HG03135 (cell line): Measurements from ENCODE around the gene ZNF638.

ENCODE experiments used
- ATAC-seq: cut with Tn5 transposase; IDR thresholded peaks from one replicate; pipeline ENCODE4 v1.9.1; 2021; ENCODE audit warnings: mild to moderate bottlenecking, moderate library complexity; ENCODE audit not compliant: unreplicated experiment

ZNF638 gene

DNA sequence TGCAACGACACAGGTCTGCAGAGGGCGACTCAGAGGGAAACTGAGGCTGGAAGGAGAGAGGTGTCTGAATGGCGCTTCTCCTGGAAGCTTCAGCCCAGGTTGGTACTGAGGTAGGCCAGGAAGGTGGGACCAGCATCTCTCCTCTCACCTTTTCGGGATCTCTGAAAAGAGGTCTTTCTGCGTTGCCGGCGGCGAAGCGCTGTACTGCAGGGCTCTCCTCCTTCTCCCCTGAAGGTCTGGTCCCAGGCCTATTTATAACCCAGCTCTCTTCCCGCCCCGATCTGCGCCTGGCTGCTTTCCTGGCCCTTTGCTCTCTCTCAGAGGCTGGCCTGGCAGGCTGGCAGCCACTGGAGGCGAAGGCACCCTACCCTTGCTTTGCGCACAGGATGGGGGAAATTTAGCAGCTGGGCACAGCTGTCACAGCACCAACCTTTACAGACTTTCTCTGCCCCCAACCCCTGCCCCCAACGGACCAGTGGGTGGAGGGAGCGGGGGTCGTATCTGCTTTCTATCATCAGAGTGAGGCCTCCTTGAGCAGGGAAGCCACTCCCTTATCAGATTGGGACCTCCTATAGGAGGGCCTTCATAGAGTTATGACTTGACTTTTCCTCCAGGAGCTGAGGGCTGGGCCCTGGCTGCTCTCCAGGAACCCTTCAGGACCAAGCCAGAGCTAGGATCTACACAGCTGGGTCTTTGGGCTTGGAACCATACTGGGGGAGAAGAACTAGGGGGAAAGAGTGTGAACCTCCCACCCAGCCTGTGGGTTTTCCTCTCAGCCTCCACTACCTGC is 122.8 kb downstream of the ZNF638 start:
- ATAC-seq = no peak

DNA sequence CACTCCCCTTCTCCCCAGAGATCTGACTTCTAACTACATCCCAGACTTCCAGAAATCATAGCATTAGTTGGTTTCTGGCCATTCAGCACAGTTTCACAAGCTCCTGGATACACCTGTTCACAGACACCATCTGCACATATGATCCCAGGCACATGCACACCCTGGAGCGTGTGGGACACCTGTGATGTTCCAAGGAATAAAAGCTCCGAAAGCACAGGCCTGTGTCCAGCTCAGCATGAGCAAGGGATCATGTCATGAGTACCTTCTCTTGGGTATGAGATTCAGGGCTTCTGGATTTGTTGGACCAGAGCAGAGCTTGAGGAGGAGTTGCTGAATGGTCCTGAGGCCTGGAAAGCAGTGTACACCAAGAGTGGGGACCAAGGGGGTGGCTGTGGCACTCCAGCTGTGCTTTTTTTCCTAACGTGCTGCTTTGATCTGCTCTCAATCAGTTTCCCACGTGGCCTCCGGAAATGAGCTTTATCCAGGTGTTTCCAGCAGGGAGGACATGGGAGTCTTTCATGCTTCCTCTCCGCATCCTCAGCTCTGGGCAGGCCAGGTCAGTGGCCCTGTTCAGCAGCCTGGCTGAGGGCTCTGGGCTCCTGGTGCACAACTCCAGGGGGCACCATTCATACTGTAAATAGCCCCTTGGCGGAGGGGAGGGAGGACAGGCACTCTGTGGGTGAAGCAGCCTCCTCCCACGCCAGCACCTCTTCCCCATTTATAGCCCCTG is 123.6 kb downstream of the ZNF638 start:
- no peak for ATAC-seq

DNA sequence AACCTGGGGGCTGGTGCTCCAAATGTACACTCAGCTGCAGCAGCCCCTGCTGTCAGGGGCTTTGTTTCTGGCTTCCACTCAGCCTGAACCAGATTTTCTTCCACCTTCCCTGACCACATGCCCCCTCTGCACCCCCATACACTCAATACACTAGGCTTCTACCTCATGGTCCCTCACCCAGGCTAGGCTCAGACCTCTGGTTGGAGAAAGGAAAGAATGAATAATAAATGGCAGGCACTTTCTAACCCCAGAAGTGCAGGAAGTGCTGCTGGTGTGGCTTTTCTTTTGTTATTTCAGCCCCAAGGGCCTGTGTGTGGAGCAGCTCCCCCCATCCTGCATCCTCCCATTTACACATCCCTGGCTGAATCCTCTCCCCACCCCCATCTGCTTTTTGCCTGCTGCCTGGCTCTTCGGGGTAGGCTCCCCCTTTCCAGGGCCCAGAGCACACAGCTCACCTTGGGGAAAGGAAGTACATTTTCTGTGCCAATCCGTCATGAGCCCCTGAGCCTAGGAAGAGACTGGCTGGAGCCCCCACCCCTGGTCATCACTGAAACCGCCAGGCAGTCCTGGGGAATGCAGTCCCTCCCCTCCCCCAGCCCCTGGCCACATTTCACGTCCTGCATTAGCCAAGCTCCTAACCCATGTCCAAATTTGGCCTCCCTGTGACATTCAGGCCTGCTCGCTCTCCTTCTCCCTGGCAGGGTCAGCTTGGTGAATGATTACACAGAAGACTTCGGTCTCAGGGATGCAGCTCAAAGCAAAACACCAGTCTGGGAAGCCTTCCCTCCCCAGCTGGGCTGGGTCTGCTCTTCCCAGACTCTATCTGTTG is 124.4 kb downstream of the ZNF638 start:
- ATAC-seq = no peak

DNA sequence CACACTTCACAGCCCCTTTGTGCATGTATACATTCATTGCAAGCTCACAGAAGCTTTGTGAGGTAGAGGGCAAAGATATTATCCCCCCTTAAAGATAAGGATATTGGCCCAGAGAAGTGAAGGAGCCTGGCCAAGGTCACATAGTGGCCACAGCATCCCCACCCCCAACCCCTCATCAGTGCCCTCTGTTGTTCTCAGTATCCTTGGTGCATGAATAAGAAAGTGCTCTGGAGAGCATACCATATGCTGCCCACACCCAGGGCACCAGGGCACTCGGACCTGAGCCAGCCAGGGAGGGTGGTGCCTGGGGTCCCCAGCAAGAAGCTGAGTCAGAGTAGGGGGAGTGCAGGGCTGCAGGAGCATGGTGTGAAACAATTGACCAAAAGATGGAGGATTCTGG is 125.0 kb downstream of the ZNF638 start:
- no peak for ATAC-seq

DNA sequence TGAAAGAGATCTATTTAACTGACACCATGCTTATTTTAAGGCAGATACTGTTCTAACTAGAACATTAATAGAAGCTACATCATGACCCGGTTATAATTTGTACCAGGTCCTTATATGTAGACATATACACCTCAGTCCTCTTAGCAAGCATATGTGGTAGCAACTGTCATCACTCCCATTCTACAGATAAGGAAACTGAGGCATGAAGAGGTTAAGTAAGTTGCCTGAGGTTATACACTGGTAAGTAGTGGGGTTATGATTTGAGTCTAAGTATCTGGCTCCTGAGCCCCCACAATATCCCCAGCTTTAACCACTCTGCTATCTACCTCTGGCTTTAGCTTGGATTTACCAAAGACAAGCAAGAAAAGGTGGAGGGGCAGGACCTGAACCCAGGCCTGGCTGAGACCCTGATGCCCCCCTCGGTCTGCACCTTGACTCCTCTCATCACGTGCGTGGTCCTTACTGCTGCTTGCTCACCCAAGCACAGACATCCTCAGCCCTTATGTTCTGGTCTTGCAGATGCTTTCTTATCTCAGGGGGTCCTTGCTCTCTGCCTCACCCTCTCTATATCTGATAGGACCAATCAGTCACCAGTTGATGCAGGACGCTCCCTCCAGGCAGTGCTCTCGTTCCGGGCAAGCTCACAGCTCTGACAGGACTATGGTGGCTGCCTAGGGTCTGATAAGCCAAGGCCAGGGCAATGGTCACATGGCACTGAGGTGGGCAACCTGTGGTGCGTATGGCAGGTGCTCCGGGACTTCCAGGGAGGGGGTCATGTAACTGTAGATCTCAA is 125.7 kb downstream of the ZNF638 start:
- no peak for ATAC-seq

DNA sequence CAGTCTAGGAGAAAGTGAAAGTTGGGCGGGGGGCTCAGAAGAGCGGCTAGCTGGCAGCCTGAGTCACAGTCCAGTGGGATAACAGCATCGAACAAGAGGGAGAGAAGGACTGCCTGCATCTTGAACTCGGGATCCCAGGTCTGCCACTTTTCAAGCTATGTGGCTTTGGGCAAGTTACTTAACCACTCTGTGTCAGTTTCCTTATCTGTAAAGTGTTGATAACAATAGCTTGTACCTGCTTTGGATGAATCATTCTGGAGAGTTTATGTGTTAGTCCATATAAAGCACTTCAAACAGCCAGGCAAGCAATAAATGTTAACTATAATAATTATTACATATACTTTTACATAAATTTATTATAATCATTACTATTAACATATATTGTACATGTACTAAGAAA is 126.3 kb downstream of the ZNF638 start:
- no peak for ATAC-seq

DNA sequence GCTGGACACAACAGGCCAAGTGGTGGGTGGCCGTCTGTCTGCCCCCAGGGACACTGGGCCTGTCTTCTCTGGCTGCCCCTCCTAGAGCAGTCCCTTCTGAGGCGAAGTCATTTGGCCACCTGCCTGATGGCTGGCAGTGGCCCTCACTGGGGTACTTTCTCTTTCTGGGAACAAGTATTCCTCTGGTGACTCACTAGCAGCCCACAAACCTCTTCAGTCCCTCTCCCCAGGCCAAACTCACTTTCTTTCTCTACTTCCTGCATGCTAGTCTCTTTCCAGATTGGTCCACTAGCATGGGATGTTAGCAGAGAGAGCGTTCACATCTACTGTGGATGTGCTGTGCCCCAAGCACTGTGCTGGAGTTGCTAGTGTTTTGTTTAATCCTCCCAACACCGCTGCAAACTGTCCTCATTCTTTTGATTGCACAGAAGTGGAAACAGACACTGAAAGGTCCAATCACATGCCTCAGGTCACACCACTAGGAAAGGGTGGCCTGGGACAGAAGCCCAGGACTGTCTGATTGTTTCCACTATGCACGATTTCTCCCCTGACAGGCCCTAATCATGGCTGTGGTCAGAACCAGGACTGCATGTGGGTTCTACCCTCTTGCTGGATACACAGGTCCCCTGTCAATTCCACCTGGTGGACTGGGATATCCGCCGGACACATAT is 127.0 kb downstream of the ZNF638 start:
- no peak for ATAC-seq

DNA sequence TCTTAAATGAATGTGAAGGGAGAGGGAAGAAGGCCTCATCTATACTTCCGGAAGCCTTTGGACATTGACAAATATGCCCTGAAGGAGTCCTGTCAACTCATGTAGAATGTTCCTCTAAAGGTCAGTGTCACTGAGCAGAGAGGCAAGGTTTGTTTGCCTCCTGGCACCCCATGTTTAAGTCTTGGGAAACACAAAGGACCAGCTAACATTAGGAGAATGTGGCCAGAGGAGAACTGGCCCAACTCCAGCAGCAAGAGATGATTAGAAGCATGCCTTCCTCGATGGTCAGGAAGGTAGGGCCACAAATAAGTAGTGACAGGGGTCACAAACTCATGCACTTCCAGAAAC is 127.5 kb downstream of the ZNF638 start:
- no peak for ATAC-seq

DNA sequence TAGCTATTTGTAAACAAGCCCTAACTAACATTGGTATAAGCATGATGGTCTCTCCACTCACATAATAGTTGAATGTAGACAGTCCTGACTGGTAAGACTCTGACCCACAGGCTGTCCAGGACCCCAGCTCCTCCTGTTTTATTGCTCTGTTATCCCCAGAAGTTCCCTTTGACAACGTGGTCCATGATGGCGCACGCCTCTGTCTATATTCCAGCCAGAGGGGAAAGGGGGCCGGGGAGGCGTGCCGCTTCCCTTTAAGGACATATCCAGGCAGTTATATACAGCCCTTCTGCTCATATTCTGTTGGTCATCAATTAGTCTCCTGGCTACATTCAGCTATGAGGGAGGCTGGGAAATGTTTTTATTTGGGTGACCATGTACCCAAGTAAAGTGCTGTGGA is 128.5 kb downstream of the ZNF638 start:
- no peak for ATAC-seq

DNA sequence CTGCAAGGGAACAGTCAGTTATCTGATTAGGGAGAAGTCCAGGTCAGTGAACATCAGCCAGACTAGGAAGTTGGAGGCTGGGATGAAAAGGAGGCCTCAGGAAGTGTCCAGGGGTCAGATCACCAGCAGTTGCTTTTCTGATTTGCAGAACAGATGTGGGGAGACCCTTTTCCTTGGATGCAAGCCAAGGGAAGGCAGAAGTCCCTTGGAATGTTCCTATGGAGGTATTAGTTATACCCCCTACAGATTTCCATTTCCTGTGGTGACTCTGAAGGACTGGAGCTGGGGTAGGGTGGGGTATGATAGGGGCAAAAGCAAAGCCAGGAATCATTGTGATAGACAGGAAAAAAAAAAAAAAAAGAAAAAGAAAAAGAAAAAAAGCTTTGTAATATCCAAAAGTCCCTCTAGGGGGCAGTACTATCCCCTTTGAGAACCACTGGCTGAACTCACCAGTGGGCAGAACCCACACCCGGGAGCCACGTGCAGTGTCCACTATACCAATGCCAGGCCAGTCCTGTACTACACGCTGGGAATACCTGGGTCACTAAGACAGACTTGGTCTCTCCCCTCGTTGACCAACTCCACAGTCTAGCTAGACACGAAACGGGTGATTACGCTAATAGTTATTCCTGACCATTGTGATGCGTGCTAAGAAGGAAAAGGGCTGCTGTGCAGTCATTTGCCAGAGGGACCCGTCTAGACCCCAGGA is 129.2 kb downstream of the ZNF638 start:
- no peak for ATAC-seq

DNA sequence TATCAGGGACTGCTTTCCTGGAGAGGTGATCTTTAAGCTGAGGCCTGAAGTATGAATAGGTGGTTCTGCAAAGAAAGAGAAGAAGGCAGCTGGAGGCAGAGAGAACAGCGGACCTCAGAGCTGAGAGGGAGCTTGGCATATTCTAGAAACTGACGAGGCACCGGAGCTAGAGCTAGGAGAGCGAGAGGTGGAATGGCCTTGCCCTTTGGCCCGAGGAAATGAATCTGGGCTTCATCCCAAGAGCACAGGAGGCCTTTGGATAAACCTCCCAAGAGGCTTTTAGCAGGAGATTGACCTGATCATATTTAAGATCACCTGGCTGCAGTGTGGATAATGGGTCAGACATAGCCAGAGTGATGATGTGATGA is 129.7 kb downstream of the ZNF638 start:
- ATAC-seq = no peak

DNA sequence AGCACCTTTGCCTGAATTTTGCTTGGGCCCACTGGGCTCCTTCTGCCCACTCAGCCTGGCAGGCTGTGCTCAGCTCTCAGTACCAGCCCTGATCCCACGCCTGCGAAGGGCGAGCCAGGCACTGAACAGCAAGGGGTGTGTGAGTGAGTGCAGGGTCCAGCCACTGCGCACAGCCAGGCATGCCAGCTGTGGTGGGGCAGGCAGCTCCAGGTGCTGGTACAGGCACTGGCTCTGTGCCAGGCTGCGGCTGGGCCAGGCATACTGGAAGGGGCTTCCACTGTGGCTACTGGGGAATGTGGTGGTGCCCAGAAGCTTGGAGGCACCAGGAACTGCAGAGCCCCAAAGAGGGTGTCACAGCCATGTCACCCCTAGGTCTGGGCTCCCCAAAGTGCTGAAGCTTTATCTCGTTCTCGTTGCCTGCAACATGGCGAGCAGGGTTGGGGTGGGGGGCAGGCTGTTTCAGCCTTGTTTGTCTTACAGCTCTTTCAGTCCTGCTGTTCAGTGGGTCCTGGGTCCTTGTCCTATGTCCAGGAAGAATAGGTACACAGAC is 130.5 kb downstream of the ZNF638 start:
- no peak for ATAC-seq

DNA sequence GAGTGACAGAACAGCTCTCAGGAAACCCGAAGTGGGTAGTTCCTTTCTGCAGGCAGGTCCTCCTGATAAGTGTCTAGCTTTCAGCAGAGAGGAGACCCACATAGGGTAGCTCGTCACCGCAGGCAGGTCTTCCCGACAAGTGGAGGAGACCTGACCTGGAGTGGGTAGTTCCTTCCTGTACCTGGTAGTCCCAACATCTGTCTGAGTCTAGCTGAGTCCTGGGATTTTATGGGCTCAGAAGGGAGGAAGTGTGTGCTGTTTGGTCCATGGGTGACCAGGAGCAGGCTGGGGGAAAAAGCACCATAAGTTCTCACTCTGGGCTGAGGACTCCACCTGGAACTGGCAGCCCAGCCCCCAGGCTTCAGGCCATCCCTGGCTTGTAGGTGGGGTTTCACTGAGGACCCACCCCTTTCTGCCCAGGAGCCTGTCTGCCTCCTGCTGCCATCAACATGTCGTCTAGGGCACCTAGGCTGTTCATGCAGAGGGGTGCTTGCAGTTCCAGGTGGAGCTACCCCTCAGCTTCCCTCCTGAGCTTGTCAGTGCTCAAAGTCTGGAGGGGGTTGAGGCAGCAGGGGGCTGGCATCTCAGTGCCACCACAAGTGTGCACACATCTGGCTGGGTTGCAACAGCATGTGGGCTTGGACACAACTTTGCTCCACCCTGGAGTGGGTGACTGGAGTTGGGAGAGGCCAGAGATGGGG is 131.2 kb downstream of the ZNF638 start:
- no peak for ATAC-seq

DNA sequence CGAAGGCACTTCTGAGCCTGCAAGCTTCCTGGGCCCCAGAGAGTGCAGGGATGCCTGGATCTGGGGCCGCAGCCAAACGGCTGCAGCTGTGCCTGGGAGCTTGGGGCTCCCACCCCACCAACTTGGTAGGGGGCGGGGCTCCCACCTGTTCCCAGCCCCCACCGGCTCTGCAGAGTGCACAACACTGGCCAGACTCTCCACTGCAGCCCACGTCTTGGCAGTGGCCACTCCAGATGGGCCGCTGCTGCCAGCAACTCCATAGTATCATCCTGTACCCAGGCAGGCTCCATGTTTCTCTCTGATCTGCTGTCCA is 131.7 kb downstream of the ZNF638 start:
- ATAC-seq = no peak

DNA sequence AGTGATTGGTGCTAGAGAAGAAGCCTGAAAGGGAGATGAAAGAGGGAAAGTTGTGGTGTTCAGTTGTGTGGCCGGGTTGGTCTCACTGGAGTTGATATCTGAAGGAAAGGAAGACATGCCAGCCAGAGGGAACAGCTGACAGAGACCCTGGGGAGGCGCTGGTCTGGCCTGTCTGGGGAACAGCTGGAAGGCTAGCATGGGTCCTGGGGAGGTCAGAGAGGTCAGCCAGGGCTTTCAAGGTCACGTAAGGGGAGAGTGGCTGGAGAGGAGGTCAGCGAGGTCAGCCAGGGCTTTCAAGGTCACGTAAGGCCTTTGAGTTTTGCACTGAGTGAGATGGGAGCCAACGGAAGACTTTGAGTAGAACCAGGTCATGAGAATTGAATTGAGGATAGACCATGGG is 132.8 kb downstream of the ZNF638 start:
- ATAC-seq = no peak

DNA sequence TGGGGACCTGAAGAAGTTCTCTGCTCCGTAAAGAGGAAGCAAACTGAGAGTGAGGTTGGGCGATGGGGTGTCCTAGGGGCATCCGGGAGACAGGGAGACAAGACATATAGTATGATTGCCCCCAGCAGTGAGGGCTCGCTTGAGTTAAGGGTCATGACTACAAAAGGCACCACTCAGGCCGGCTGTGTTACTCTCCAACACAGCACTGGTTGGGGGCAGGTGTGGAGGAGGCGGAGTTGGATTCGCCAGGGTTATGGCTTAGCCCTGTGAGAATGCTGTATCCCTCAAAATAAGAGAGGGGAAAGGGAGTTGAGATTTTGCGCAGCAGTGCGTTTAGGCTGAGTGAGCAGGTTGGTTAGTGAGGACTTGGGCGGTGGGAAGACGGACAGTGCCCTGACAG is 133.8 kb downstream of the ZNF638 start:
- ATAC-seq = no peak

DNA sequence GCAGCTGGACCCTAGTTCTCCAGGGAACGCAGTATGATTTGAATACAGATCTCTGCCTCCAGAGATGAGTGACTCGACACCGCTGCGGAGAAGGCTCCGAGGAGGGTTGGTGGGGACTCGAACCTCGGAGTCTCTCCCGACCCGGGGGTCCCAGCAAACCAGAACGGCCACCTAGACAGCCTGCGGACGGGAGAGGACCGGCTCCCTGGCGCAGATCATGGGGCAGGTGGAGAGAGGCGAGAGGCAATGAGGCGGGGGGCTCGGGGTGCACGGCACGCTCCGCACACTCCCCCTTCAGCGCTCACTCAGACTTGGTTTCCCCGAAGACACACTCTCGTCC is 134.3 kb downstream of the ZNF638 start:
- no peak for ATAC-seq

DNA sequence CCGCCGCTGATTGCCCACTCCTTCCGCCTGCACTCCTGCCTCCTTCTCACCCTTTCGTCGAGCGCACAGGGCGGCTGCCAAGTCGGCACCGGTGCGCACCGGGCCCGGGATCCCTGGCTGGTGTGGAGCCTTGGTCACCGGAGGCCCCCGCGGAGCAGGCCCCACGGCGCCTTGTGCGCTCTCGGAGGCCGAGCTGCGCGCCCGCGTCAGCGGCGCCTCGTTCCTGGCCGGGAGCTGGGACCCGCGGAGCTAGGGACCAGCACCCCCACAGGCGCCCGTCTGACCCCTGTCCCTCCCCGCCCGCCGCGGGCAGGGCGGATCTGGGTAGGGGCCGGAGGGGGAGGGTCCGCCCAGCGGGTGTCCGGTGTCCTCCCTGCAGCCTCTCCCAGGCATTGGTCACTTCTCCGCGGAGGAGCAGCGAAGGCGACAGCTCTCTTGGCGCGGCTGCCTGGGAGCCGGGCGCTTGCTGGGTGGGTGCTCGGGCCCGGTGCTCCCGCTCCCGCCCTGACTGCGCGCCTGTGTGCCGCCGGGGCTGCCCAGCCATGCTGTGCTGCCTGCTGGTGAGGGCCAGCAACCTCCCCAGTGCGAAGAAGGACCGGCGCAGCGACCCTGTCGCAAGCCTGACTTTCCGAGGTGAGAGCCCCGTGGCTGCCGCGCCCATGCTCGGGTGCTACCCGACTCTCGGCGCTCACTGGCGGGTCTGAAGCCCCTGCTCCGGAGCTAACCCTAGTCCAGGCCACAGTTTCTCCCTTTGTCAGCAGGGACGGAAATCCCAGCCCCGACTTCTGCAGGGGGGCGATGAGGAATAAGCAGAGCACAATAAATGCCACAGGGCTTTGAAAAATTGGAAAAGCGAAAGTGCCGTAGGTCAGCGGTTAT is 135.0 kb downstream of the ZNF638 start:
- ATAC-seq = no peak
